Measurements from ENCODE around the gene SYP.
"Not testable (repeated sequence)": the region's sequence is repeated elsewhere in the genome, so short reads cannot be mapped to it uniquely, and the experiment has no call there.

SYP gene

DNA sequence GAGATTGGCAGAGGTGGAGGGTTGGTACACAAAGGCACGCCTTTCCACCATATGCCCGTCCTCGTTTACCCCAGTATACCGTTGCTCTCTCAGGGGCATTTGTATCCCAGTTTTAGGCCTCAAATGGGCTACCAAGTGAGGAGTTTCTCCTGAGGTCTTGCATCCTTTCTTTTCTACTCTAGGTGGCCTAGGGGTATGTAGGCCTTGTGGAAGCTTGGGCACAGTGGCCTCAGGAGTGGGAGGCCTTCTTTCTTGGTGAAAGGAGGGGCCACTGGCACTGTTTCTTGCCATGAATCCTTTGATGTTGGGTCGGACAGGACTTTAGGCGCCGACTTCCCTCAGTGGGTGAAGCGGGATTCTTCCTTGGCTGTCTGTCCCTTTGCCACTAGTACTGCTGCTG, 52.7 kb downstream of the SYP start:
- H3K27ac ChIP-seq, result no peak overlapping the region
- TF ChIP-seq, protein P1, sequence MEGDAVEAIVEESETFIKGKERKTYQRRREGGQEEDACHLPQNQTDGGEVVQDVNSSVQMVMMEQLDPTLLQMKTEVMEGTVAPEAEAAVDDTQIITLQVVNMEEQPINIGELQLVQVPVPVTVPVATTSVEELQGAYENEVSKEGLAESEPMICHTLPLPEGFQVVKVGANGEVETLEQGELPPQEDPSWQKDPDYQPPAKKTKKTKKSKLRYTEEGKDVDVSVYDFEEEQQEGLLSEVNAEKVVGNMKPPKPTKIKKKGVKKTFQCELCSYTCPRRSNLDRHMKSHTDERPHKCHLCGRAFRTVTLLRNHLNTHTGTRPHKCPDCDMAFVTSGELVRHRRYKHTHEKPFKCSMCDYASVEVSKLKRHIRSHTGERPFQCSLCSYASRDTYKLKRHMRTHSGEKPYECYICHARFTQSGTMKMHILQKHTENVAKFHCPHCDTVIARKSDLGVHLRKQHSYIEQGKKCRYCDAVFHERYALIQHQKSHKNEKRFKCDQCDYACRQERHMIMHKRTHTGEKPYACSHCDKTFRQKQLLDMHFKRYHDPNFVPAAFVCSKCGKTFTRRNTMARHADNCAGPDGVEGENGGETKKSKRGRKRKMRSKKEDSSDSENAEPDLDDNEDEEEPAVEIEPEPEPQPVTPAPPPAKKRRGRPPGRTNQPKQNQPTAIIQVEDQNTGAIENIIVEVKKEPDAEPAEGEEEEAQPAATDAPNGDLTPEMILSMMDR (conservative IDR thresholded peaks at IDR 0.05), result no peak

DNA sequence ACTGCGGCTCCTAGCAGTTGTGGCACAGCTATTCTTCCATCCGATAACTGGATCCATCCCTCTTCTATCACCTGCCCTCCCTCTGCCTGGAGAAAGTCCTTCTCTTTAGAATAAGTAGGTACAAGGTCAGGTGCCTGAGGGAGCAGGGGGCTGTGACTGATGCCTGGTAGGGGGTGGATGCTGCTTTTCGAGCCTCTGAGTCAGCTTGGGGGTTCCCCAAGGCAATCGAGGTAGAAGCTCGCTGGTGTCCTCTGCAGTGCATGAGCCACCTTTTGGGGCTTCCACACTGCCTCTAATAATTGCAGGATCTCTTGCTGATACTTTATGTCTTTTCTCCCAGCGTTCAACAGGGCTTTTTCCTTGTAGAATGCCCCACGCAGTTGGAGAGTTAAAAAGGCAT, 56.8 kb downstream of the SYP start:
- H3K27ac ChIP-seq, result not testable (repeated sequence)

- not testable (repeated sequence) for H3K27ac ChIP-seq
These were observed 57.7 kb downstream of the SYP start for GRCh38 chrX:49142264-49142663.

DNA sequence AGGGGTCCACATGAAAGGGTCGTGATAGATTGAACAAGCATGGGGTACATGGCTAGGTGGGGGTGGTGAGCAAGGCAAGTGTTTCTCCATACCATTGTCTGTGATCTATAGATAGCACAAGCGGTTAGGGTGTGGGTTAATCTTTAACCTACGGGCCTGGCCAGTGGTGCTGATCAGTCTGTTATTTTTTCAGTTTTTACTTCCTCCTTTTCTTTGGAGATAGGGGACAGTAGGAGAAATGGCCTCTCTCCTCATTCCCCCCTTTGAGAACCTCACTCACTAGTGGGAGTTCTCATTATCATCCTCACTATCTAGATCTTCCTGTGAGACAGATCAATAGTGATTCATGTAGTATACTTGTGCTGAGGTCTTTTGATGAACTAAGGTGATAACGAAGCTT, 60.3 kb downstream of the SYP start:
- H3K27ac ChIP-seq, result no peak overlapping the region
- TF ChIP-seq, protein P1 (conservative IDR thresholded peaks at IDR 0.05), result no peak

Data from VCaP (cell line).